ENCODE data around the gene GYS2.

GYS2 gene

GRCh38 chr12:21607701-21608100 is 3.1 kb upstream of the GYS2 start:
- Histone ChIP-seq H3K4me2 (ENCODE audit: low read length) (no peak overlapping the region), H3K79me2 (no peaks in the 10 kb centered on the region), H3K27me3 (ENCODE audit: control insufficient read depth, insufficient read depth, low read length) (no peaks in the 10 kb centered on the region), H2AFZ (no peak overlapping the region), H3K9ac (no peak overlapping the region), H3K4me3 (ENCODE audit: low read depth, low read length) (no peak overlapping the region), H3K9me3 (ENCODE audit: control insufficient read depth, low read length) (no peaks in the 10 kb centered on the region), H3K27ac (no peak overlapping the region), H3K36me3 (ENCODE audit: control insufficient read depth, insufficient read depth, low read length) (no peaks in the 10 kb centered on the region), H3K4me1 (no peaks in the 10 kb centered on the region)
- peak; percentile 20 for TF ChIP-seq CTCF (IDR thresholded peaks at IDR 0.05)

GRCh38 chr12:21606175-21606574 is 1.5 kb upstream of the GYS2 start:
- no peaks in the 10 kb centered on the region for H3K9me3 ChIP-seq (ENCODE audit: control insufficient read depth, low read length)
- H3K36me3 ChIP-seq (ENCODE audit: control insufficient read depth, insufficient read depth, low read length): no peaks in the 10 kb centered on the region
- no peak overlapping the region for H3K27ac ChIP-seq
- H3K27me3 ChIP-seq (ENCODE audit: control insufficient read depth, insufficient read depth, low read length): no peaks in the 10 kb centered on the region
- H2AFZ ChIP-seq: no peak overlapping the region
- TF ChIP-seq CTCF (IDR thresholded peaks at IDR 0.05): no peak
- H3K4me1 ChIP-seq: no peaks in the 10 kb centered on the region
- H3K4me2 ChIP-seq (ENCODE audit: low read length): no peak overlapping the region
- no peak overlapping the region for H3K4me3 ChIP-seq (ENCODE audit: low read depth, low read length)
- no peaks in the 10 kb centered on the region for H3K79me2 ChIP-seq
- no peak overlapping the region for H3K9ac ChIP-seq

- no peak overlapping the region for H3K27ac ChIP-seq
- no peaks in the 10 kb centered on the region for H3K79me2 ChIP-seq
- no peak overlapping the region for H2AFZ ChIP-seq
- no peaks in the 10 kb centered on the region for H3K36me3 ChIP-seq (ENCODE audit: control insufficient read depth, insufficient read depth, low read length)
- H3K9ac ChIP-seq: no peak overlapping the region
- no peaks in the 10 kb centered on the region for H3K9me3 ChIP-seq (ENCODE audit: control insufficient read depth, low read length)
- no peak for TF ChIP-seq CTCF (IDR thresholded peaks at IDR 0.05)
- H3K4me1 ChIP-seq: no peaks in the 10 kb centered on the region
- no peak overlapping the region for H3K4me2 ChIP-seq (ENCODE audit: low read length)
- no peaks in the 10 kb centered on the region for H3K27me3 ChIP-seq (ENCODE audit: control insufficient read depth, insufficient read depth, low read length)
- no peak overlapping the region for H3K4me3 ChIP-seq (ENCODE audit: low read depth, low read length)
Observed at GRCh38 chr12:21602774-21603173, 1.9 kb downstream of the GYS2 start.

- Histone ChIP-seq H3K27ac (no peak overlapping the region), H3K4me2 (ENCODE audit: low read length) (no peak overlapping the region), H3K79me2 (no peaks in the 10 kb centered on the region), H3K4me1 (no peaks in the 10 kb centered on the region), H2AFZ (no peak overlapping the region), H3K27me3 (ENCODE audit: control insufficient read depth, insufficient read depth, low read length) (no peaks in the 10 kb centered on the region), H3K9me3 (ENCODE audit: control insufficient read depth, low read length) (no peaks in the 10 kb centered on the region), H3K36me3 (ENCODE audit: control insufficient read depth, insufficient read depth, low read length) (no peaks in the 10 kb centered on the region), H3K9ac (no peak overlapping the region), H3K4me3 (ENCODE audit: low read depth, low read length) (no peak overlapping the region)
- TF ChIP-seq CTCF (IDR thresholded peaks at IDR 0.05): no peak
Observed at GRCh38 chr12:21600196-21600595, 4.5 kb downstream of the GYS2 start.

GRCh38 chr12:21599143-21599999 is 5.3 kb downstream of the GYS2 start:
- TF ChIP-seq CTCF (IDR thresholded peaks at IDR 0.05): no peak
- H3K36me3 ChIP-seq (ENCODE audit: control insufficient read depth, insufficient read depth, low read length): no peaks in the 10 kb centered on the region
- H3K4me3 ChIP-seq (ENCODE audit: low read depth, low read length): no peak overlapping the region

More at GRCh38 chr12:21599143-21599999, 5.3 kb downstream of the GYS2 start:
- Histone ChIP-seq H3K27me3 (ENCODE audit: control insufficient read depth, insufficient read depth, low read length) (no peaks in the 10 kb centered on the region), H3K79me2 (no peaks in the 10 kb centered on the region), H3K4me1 (no peaks in the 10 kb centered on the region), H3K9ac (no peak overlapping the region), H3K27ac (no peak overlapping the region), H3K4me2 (ENCODE audit: low read length) (no peak overlapping the region), H2AFZ (no peak overlapping the region), H3K9me3 (ENCODE audit: control insufficient read depth, low read length) (no peaks in the 10 kb centered on the region)
